Measurements from ENCODE around the gene GRAP. TPM values are rescaled to one million over a fixed set of nuclear protein-coding genes. Genes with fewer than 3 reads are reported as not detected.

The GRAP gene
- total and polyA plus RNA-seq, 9 of the 15 experiments (the other 6 are each of a cell fraction or from before 2014, with no cell fraction given) = 0.07 to 0.41 (median 0.19) TPM; not detected in 5

DNA sequence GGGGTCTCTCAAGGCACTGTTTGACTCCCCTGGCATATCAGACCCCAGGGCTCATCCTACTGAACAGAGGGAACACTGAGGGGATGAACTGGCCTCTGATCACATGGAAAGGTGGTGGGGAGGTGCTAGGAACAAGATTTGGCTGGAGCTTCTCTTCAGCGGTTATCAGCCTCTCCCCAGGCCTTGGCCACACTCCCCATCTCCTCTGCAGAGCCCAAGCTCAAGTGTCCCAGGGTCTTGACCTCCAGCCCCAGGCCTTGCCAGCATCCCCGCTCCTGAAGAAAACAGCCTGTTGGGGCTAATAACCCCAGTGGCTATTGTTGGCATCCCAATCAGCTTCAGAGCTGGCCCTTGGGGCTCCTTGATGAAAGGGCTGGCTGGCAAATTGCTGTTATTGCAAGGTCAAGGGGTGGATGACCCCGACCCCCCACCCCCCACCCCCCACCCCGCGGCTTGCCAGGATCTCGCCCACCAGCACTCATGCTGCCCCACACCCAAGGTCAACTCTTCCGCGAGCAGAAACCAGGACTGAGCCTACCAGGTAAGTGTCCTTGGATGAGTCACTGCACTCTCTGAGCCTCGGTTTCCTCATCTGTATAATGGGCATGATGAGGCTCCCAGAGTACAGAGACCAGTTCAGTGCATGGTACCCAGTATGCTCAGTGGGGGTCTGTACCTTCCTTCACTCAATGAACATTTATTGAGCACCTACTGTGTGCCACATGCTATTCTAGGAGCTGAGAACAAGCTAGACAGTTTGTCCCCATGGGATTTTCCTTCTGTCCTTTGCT, 23.4 kb downstream of the GRAP start:
- in situ Hi-C loops (cut with MboI) = no loop called here
- ATAC-seq = peak; percentile 25; the same call in 2 of the 3 replicates
- TF ChIP-seq RCOR1 (IDR thresholded peaks at IDR 0.05; ENCODE audit: borderline replicate concordance in 1 of 2, low read depth in 2 of 2, low read length in 2 of 2) = peak in 1 of 2 experiments; percentile 49; a peak in 1 of 4 replicates
- peak; percentile 14; the same call in 1 of the 2 replicates for TF ChIP-seq TAL1 (IDR thresholded peaks at IDR 0.05)
- TF ChIP-seq HMGN3 (IDR thresholded peaks at IDR 0.05; ENCODE audit: borderline replicate concordance, extremely low read depth, insufficient read length, low read depth, low read length) = no peak
- TF ChIP-seq, protein P1, sequence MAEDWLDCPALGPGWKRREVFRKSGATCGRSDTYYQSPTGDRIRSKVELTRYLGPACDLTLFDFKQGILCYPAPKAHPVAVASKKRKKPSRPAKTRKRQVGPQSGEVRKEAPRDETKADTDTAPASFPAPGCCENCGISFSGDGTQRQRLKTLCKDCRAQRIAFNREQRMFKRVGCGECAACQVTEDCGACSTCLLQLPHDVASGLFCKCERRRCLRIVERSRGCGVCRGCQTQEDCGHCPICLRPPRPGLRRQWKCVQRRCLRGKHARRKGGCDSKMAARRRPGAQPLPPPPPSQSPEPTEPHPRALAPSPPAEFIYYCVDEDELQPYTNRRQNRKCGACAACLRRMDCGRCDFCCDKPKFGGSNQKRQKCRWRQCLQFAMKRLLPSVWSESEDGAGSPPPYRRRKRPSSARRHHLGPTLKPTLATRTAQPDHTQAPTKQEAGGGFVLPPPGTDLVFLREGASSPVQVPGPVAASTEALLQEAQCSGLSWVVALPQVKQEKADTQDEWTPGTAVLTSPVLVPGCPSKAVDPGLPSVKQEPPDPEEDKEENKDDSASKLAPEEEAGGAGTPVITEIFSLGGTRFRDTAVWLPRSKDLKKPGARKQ (CRISPR knock-in tag; IDR thresholded peaks at IDR 0.05) = no peak
- TF ChIP-seq KDM1A (IDR thresholded peaks at IDR 0.05) = peak in 1 of 2 experiments; percentile 64; a peak in 2 of 4 replicates
- TF ChIP-seq CBFA2T2 (conservative IDR thresholded peaks at IDR 0.05) = peak; percentile 37
- TF ChIP-seq, protein P2, sequence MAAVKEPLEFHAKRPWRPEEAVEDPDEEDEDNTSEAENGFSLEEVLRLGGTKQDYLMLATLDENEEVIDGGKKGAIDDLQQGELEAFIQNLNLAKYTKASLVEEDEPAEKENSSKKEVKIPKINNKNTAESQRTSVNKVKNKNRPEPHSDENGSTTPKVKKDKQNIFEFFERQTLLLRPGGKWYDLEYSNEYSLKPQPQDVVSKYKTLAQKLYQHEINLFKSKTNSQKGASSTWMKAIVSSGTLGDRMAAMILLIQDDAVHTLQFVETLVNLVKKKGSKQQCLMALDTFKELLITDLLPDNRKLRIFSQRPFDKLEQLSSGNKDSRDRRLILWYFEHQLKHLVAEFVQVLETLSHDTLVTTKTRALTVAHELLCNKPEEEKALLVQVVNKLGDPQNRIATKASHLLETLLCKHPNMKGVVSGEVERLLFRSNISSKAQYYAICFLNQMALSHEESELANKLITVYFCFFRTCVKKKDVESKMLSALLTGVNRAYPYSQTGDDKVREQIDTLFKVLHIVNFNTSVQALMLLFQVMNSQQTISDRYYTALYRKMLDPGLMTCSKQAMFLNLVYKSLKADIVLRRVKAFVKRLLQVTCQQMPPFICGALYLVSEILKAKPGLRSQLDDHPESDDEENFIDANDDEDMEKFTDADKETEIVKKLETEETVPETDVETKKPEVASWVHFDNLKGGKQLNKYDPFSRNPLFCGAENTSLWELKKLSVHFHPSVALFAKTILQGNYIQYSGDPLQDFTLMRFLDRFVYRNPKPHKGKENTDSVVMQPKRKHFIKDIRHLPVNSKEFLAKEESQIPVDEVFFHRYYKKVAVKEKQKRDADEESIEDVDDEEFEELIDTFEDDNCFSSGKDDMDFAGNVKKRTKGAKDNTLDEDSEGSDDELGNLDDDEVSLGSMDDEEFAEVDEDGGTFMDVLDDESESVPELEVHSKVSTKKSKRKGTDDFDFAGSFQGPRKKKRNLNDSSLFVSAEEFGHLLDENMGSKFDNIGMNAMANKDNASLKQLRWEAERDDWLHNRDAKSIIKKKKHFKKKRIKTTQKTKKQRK (IDR thresholded peaks at IDR 0.05; ENCODE audit: borderline replicate concordance, low read depth, low read length) = no peak
- no peak for TF ChIP-seq GABPB2 (CRISPR knock-in tag; conservative IDR thresholded peaks at IDR 0.05)
- TF ChIP-seq BCOR (IDR thresholded peaks at IDR 0.05) = peak; percentile 74
- no peak for TF ChIP-seq DDX20 (tag; IDR thresholded peaks at IDR 0.05; ENCODE audit: low read depth)
- TF ChIP-seq ADNP (tag; IDR thresholded peaks at IDR 0.05) = 0 out of 2 replicates have a peak, but pooled peaks have one; percentile 53
- TF ChIP-seq NFYB (IDR thresholded peaks at IDR 0.05; ENCODE audit: extremely low read depth, insufficient read length) = no peak
- TF ChIP-seq, protein P3, sequence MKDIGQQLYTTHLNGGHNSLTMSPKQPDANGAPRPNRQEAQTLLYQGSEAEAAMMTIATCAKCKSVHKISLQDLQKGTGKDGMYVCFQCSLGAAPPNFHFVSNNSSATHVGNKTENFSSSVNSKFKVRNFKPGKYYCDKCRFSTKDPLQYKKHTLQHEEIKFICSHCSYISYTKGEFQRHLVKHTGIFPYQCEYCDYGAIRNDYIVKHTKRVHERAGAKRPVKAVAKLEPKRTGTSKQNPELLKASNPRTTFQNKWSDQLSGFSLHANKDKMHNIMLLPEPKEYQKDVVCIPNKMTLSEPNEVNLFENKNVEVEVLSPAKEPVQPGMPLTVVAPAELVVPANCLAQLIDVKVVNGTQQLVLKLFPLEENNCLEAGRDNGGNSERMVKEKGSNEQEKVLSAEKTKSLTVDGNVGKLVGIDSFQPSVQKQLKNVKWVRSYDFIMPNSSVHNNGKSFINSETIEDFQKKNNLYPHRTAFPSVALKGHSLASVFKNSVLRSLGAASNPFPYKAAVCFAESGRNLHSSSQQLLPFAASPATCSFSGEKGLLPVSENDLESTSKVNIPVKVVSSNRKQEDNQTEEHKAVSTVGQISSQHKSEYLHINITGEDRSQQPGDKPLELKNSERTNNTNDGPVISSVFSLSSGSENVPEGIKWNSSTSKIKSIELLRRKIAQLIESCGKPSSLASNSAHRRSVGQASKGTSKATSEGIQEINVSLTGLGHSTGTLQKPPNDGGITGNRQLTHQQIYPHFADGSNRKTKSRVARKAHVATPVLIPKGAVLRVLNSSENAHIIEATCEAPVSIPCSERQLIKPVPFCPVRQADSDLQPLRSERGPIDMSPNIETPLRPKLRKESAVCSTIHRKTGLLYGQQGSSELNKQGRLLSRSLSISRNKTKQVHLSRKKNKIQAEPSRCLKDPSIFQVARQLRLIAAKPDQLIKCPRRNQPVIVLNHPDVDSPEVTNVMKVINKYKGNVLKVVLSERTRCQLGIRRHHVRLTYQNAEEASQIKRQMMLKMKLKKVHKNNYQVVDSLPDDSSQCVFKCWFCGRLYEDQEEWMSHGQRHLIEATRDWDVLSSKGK (CRISPR knock-in tag; IDR thresholded peaks at IDR 0.05) = no peak

More for the DNA sequence above, 23.4 kb downstream of the GRAP start:
- H3K4me1 ChIP-seq (replicated peaks in 1 of 2; ENCODE audit: control insufficient read depth in 2 of 2, insufficient read depth in 2 of 2, low read length in 2 of 2) = peaks cover 12 to 36% of the 10 kb centered on the region in 2 experiments; a peak in 4 of 5 replicates
- no peak overlapping the region for H3K27ac ChIP-seq (ENCODE audit: extremely low read depth, low read depth, low read length)
- no peak overlapping the region for H3K4me2 ChIP-seq (ENCODE audit: insufficient read depth, low read length)
- no peaks in the 10 kb centered on the region for H4K20me1 ChIP-seq (replicated peaks; ENCODE audit: control insufficient read depth, insufficient read depth, low read length)
- no peaks in the 10 kb centered on the region for H3K9me3 ChIP-seq (replicated peaks; ENCODE audit: control insufficient read depth, insufficient read depth, low read depth, low read length)
- H3K79me2 ChIP-seq (ENCODE audit: control insufficient read depth, insufficient read depth, low read length) = no peaks in the 10 kb centered on the region
- no peaks in the 10 kb centered on the region for H3K9me1 ChIP-seq (ENCODE audit: control insufficient read depth, insufficient read depth, low read length)
- no peak overlapping the region for H2AFZ ChIP-seq (ENCODE audit: low read depth, low read length)
- no peaks in the 10 kb centered on the region for H3K36me3 ChIP-seq (ENCODE audit: control insufficient read depth, insufficient read depth, low read length)
- no peak overlapping the region for H3K4me3 ChIP-seq
- WGBS (ENCODE audit: insufficient coverage, low coverage, missing lambda C conversion rate) = 33% methylated on average over 5 of the region's 9 CpGs
- no peaks in the 10 kb centered on the region for H3K27me3 ChIP-seq (ENCODE audit: control insufficient read depth in 2 of 2, insufficient read depth in 2 of 2, low read length in 2 of 2)
- FAIRE-seq (no peak), DNase-seq (ENCODE audit: extremely low read depth in 1 of 4, low spot score in 3 of 4) (peak in 2 of 4 experiments; percentile 33 to 53)
- BruUV-seq (replicated peaks) = no TSS peak
- CTCF ChIA-PET (ENCODE audit: low intra/inter-chr PET ratio) = no interaction called here
- POLR2A ChIA-PET = interaction anchor here (0.7 to 1.3 kb wide), 2 partner anchors 11 to 19 kb away, joined by 3 read pairs; no protein-coding TSS in a partner anchor
- intact Hi-C loops (cut with micrococcal nuclease) = no loop called here
- no peak overlapping the region for H3K9ac ChIP-seq (ENCODE audit: insufficient read depth in 1 of 2, low read depth in 2 of 2, low read length in 2 of 2)

Data from K562 (cell line).